ENCODE data around the gene HPS4. TPM values are rescaled to one million over a fixed set of nuclear protein-coding genes. Genes with fewer than 3 reads are reported as not detected.

The HPS4 gene
- total RNA-seq, 1 donor from 2014 or later: 55.1 TPM

GRCh38 chr22:26417406-26417805, 66.2 kb downstream of the HPS4 start:
- Mint-ChIP-seq H3K27me3 (ENCODE audit: unreplicated experiment) (peaks cover 1% of the 10 kb centered on the region), H3K4me1 (ENCODE audit: low read depth, unreplicated experiment) (no peaks in the 10 kb centered on the region), H3K4me3 (ENCODE audit: unreplicated experiment) (no peak overlapping the region), H3K27ac (ENCODE audit: unreplicated experiment) (no peak overlapping the region), H3K36me3 (ENCODE audit: unreplicated experiment) (no peaks in the 10 kb centered on the region), H3K9me3 (ENCODE audit: unreplicated experiment) (peaks cover 2% of the 10 kb centered on the region)
- no peak for DNase-seq
- TF ChIP-seq, protein P1, sequence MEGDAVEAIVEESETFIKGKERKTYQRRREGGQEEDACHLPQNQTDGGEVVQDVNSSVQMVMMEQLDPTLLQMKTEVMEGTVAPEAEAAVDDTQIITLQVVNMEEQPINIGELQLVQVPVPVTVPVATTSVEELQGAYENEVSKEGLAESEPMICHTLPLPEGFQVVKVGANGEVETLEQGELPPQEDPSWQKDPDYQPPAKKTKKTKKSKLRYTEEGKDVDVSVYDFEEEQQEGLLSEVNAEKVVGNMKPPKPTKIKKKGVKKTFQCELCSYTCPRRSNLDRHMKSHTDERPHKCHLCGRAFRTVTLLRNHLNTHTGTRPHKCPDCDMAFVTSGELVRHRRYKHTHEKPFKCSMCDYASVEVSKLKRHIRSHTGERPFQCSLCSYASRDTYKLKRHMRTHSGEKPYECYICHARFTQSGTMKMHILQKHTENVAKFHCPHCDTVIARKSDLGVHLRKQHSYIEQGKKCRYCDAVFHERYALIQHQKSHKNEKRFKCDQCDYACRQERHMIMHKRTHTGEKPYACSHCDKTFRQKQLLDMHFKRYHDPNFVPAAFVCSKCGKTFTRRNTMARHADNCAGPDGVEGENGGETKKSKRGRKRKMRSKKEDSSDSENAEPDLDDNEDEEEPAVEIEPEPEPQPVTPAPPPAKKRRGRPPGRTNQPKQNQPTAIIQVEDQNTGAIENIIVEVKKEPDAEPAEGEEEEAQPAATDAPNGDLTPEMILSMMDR (IDR thresholded peaks at IDR 0.05; ENCODE audit: partially characterized antibody, unreplicated experiment): no peak

GRCh38 chr22:26416670-26417276, 66.8 kb downstream of the HPS4 start:
- DNase-seq: no peak
- H3K27ac Mint-ChIP-seq (ENCODE audit: unreplicated experiment): no peak overlapping the region

DNA sequence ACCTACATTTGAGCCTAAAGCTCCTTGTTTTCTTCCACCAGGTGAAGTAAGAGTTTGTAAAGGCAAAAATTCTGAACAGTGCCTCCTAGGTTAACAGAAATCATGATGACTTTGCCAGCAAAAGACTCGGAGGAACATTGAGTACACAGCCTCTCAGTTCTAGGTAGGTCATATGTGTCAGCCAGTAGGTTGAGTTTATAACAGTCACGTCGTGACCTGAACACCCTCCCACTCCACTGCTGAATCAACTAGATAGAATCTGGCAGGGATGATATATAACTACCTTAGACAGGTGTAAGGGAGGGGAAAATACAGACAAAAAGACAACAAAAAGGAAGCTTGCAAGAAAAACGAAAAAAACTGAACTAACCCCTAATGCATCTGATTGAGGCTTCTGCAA, 67.3 kb downstream of the HPS4 start:
- TF ChIP-seq, protein P1 (IDR thresholded peaks at IDR 0.05; ENCODE audit: partially characterized antibody, unreplicated experiment): no peak
- Mint-ChIP-seq H3K4me3 (ENCODE audit: unreplicated experiment) (no peak overlapping the region), H3K27me3 (ENCODE audit: unreplicated experiment) (peaks cover 1% of the 10 kb centered on the region), H3K27ac (ENCODE audit: unreplicated experiment) (no peak overlapping the region), H3K9me3 (ENCODE audit: unreplicated experiment) (peaks cover 2% of the 10 kb centered on the region), H3K36me3 (ENCODE audit: unreplicated experiment) (no peaks in the 10 kb centered on the region), H3K4me1 (ENCODE audit: low read depth, unreplicated experiment) (no peaks in the 10 kb centered on the region)
- no peak for DNase-seq

More at GRCh38 chr22:26416670-26417276, 66.8 kb downstream of the HPS4 start:
- peaks cover 1% of the 10 kb centered on the region for H3K27me3 Mint-ChIP-seq (ENCODE audit: unreplicated experiment)
- H3K9me3 Mint-ChIP-seq (ENCODE audit: unreplicated experiment): peaks cover 2% of the 10 kb centered on the region
- no peaks in the 10 kb centered on the region for H3K4me1 Mint-ChIP-seq (ENCODE audit: low read depth, unreplicated experiment)
- H3K4me3 Mint-ChIP-seq (ENCODE audit: unreplicated experiment): no peak overlapping the region
- no peaks in the 10 kb centered on the region for H3K36me3 Mint-ChIP-seq (ENCODE audit: unreplicated experiment)
- TF ChIP-seq, protein P1 (IDR thresholded peaks at IDR 0.05; ENCODE audit: partially characterized antibody, unreplicated experiment): no peak

GRCh38 chr22:26414347-26414746, 69.2 kb downstream of the HPS4 start:
- peaks cover 1% of the 10 kb centered on the region for H3K27me3 Mint-ChIP-seq (ENCODE audit: unreplicated experiment)
- H3K9me3 Mint-ChIP-seq (ENCODE audit: unreplicated experiment): peaks cover 2% of the 10 kb centered on the region
- H3K4me3 Mint-ChIP-seq (ENCODE audit: unreplicated experiment): no peak overlapping the region
- H3K4me1 Mint-ChIP-seq (ENCODE audit: low read depth, unreplicated experiment): peaks cover 9% of the 10 kb centered on the region
- TF ChIP-seq, protein P1 (IDR thresholded peaks at IDR 0.05; ENCODE audit: partially characterized antibody, unreplicated experiment): no peak
- H3K36me3 Mint-ChIP-seq (ENCODE audit: unreplicated experiment): no peaks in the 10 kb centered on the region
- no peak overlapping the region for H3K27ac Mint-ChIP-seq (ENCODE audit: unreplicated experiment)
- DNase-seq: no peak

GRCh38 chr22:26410386-26410785, 73.2 kb downstream of the HPS4 start:
- Mint-ChIP-seq H3K36me3 (ENCODE audit: unreplicated experiment) (no peaks in the 10 kb centered on the region), H3K27me3 (ENCODE audit: unreplicated experiment) (peaks cover 2% of the 10 kb centered on the region), H3K9me3 (ENCODE audit: unreplicated experiment) (peaks cover 1% of the 10 kb centered on the region), H3K4me1 (ENCODE audit: low read depth, unreplicated experiment) (peaks cover 12% of the 10 kb centered on the region), H3K4me3 (ENCODE audit: unreplicated experiment) (no peak overlapping the region), H3K27ac (ENCODE audit: unreplicated experiment) (peak overlapping the region; percentile 70)
- TF ChIP-seq, protein P1 (IDR thresholded peaks at IDR 0.05; ENCODE audit: partially characterized antibody, unreplicated experiment): no peak
- DNase-seq: no peak
